HG03025 (cell line): Measurements from ENCODE around the gene MYOCD.
"Not testable (repeated sequence)": the region's sequence is repeated elsewhere in the genome, so short reads cannot be mapped to it uniquely, and the experiment has no call there.

Source experiments
- ATAC-seq: cut with Tn5 transposase; IDR thresholded peaks from one replicate; pipeline ENCODE4 v1.9.1; 2021; ENCODE audit warnings: mild to moderate bottlenecking, moderate library complexity; ENCODE audit not compliant: unreplicated experiment, low FRiP score

The MYOCD gene, protein sequence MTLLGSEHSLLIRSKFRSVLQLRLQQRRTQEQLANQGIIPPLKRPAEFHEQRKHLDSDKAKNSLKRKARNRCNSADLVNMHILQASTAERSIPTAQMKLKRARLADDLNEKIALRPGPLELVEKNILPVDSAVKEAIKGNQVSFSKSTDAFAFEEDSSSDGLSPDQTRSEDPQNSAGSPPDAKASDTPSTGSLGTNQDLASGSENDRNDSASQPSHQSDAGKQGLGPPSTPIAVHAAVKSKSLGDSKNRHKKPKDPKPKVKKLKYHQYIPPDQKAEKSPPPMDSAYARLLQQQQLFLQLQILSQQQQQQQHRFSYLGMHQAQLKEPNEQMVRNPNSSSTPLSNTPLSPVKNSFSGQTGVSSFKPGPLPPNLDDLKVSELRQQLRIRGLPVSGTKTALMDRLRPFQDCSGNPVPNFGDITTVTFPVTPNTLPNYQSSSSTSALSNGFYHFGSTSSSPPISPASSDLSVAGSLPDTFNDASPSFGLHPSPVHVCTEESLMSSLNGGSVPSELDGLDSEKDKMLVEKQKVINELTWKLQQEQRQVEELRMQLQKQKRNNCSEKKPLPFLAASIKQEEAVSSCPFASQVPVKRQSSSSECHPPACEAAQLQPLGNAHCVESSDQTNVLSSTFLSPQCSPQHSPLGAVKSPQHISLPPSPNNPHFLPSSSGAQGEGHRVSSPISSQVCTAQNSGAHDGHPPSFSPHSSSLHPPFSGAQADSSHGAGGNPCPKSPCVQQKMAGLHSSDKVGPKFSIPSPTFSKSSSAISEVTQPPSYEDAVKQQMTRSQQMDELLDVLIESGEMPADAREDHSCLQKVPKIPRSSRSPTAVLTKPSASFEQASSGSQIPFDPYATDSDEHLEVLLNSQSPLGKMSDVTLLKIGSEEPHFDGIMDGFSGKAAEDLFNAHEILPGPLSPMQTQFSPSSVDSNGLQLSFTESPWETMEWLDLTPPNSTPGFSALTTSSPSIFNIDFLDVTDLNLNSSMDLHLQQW

DNA sequence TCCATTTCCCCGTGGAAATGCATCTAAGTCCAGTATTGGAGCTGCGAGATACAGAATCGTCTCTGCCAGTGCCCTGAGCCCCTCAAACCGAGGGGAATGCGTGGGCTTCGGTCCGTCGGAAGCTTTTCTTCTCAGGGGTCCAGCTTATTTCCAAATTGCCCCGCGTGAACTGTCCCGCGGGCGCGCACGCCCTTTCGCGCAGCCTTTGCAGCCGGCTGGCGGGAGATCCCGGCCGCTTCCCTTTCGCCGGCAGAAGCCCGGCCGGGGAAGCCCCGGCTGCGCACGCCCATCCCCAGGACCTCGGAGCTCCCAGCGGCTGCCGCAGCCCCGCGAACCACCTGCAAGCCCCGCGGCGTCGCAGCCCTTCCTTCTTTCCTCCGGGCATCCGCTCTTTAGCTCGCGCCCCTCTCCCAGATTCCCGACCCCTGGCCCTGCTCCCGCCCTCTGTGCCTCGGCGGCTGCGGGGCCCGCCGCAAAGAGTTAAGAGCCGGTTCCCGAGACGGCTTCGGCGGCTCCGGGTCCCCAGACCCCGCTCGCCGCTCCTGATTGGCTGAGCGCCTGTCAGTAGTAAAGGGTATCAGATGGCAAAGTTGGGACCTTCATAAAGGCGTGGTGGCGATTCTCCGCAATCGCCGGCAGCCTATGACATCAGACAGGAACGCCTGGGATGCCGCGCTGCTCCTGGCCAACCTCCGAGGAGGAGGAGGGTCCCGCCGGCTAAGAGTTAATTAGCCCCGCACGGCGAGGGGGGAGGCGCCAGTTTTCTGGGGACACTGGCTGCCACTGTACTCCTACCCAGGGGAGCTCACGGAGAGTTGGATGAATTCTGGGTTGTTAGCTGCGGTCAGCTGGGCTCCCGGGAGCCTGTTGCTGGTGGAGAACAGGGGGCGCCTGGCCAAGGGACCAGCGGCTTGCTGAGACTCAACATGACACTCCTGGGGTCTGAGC is at the start of gene MYOCD:
Gene MYOCD, plus strand, starts transcription at position 628 of the 948 bp plus-strand sequence. Its CDS starts 299 bp downstream, at position 927.
- no peak for ATAC-seq

DNA sequence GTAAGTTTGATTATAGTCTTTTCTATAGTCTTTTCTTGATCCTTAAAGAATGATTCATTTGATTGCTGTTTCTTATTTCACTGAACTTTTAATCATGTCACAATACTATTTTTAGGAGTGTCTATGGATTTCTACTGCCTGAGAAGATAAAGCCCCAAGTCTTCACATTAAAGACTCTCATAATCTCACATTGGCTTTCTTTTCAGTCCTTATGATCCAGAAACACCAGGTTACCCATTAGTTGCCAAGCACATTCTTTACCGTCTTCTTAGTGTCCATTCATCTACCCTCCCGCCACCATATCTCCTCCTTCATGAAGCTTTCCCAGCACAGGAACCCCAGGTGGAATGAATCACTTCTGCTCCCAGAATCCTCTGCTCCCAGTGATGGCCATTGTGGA is 49.5 kb upstream of the MYOCD start:
- ATAC-seq, result no peak

DNA sequence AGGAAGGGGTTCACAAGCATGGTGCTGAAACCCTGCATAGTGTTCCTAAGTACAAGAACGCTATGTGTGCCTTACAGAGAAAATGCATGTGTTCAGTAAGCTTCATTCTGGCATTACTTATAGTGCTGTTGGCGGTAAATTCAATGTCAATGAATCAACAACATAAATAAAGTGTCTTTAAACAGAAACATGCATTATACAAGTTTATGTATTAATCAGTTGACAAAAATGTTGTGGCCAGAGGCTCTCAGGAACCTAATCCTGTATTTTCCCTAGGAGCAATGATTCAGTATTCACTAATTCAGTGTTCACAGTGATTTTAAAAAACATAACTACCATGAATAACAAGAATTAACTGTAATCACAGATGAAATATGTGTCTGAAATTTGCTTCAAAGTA is 47.1 kb upstream of the MYOCD start:
- no peak for ATAC-seq

GRCh38 chr17:12619459-12620199 is 46.1 kb upstream of the MYOCD start:
- ATAC-seq, result no peak

DNA sequence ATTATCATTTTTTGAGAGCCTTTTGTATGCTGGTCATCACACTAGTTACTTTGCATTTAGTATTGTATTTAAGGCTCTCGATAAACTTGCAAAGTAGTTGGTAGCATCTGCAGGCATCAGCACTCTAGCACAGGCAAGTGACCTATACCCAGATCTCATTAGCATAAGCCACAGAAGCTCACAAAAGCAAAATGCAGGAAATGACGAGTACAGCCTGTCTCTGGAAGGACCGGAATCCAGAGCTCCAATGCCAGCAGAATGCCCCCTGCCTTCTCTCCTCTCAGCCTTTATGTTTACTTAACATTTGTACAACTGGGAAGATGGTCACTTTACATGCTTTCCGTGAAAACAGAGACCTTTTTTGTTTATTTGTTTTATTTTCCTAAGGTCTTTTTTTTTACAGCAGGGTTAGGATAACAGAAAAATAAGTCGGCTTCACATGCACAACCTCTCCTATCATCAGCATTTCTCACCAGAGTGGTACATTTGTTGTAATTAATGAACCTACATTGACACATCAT is 45.4 kb upstream of the MYOCD start:
- ATAC-seq, result no peak

GRCh38 chr17:12622726-12623125 is 43.0 kb upstream of the MYOCD start:
- no peak for ATAC-seq

- ATAC-seq, result no peak
Observed at GRCh38 chr17:12623220-12623848, 42.4 kb upstream of the MYOCD start.

GRCh38 chr17:12624211-12624610 is 41.5 kb upstream of the MYOCD start:
- ATAC-seq, result no peak

DNA sequence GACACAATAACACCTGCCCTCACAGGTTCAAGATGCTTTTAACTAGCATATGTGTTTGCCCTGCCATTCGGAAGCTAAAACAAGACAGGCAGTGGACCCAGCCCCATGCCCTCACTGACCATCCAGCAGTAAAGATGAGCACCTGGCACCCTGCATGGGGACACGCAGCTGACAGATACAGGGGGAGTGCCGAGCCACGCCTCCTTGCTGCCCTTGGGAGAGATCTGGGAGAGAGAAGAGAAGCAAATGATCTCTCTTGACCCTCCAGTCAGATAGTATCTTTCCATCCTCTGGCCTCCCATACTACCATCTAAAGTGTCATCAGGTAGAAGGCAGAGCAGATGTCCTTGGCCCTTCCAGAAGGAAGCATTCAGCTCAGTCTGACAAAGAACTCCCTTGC is 40.6 kb upstream of the MYOCD start:
- ATAC-seq, result no peak

DNA sequence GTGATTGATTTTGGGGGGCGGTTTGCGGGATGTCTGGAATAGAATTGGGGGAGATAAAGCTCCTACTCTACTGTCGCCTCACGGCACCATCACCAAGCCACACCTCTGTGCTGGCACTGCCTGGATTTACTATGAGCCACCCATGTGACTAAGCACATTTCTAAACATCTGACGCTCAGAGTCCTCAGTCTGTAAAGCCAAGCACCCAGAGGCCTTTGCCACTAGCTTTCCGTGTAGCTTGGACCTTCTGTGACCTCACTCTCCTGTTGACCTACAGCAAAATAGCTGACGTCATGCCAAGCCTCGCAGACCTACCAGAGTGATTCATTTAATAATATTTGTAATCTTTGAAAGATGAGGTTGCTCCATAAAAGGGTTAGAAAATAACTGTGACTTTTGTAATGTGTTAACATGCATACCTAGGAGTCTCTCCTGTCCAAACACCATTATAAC is 38.5 kb upstream of the MYOCD start:
- ATAC-seq, result no peak

- no peak for ATAC-seq
Observed at GRCh38 chr17:12627781-12628451, 37.8 kb upstream of the MYOCD start.

GRCh38 chr17:12631076-12631475 is 34.6 kb upstream of the MYOCD start:
- no peak for ATAC-seq

GRCh38 chr17:12632785-12633184 is 32.9 kb upstream of the MYOCD start:
- ATAC-seq, result no peak

DNA sequence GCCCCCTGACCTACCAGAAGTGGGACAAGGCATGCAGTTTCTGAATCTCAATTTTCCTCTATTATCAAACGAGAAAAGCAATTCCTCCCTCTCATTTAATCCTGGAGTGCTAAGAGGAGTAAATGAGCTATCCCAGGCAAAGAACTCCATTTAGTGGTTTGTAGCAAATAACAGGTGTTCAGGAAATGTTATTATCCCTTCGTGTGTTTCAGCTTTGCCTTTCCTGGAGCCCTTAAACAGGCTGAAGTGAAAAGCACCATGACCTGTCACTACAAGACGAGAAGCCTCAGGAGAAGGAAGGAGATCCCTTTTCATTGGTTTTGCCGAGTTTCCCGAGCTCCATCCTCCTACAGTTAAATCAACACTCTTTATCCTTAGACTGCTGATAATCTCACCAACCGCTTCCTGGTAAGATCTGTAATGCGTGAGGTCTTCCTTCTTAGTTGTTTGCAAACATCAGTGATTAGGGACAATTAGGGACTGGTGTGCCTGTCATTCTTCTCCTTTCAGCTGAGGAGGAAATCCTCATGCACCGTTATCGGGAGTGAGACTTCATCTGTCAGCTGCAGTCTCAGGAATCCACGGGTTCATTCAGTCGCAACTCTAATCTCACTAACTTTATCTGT is 30.8 kb upstream of the MYOCD start:
- no peak for ATAC-seq

DNA sequence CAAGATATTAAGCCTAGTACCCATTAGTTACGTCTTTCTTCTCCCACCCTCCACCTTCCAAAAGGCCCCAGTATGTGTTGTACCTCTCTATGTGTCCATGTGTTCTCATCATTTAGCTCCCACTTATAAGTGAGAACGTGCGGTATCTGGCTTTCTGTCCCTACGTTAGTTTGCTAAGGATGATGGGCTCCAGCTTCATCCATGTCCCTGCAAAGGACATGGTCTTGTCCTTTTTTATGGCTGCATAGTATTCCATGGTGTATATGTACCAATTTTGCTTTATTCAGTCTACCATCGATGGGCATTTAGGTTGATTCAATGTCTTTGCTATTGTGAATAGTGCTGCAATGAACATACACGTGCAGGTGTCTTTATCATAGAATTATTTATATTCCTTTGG is 29.7 kb upstream of the MYOCD start:
- ATAC-seq, result not testable (repeated sequence)

- no peak for ATAC-seq
Observed at GRCh38 chr17:12637015-12637414, 28.7 kb upstream of the MYOCD start.

DNA sequence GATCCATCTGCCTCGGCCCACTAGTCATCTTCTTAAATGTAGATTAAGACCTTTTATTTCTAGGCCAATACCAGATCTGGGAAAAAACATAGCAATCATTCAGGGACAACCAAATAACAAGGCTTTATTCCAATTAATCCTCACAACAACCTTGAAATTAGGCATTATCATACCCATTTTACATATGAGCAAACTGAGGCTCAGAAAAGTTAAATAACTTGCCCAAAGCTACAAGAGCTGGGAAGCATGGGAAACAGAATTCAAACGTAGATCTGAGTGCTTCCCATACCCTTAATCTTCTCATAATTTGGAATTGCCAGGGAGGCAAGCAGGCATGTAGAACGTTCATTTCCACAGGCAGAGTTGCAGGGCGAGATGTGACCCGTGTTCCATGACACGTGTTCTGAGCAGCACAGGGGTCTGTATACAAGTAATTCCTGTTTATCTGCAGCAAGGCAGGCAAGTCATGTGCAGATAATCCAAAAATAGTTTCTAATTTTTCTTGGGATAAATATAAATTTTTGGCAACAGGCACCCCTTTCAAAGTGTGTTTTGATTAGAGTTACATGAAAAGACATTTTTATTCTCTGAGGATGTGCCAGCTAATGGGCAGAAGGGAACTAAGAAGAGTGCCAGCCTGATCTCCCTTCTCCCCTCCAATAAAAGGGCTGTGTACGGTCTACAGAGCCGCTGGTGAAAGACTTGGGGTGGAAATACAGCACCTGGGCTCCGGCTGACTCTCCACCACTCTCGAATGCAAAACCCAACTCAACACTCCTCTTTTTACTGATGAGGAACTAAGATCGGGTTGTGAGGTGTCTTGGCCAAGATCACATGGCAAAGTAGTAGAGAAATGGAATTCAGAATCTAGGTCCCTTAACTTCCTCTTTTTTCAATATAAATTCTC is 27.7 kb upstream of the MYOCD start:
- ATAC-seq, result no peak
